Sigmoid colon (tissue), 4 donors: ENCODE data around the gene ABCF3.

Source experiments
- EP300 ChIP-seq, 4 donors: sonication (generic); formaldehyde crosslinking; IDR thresholded peaks; one replicate each; pipeline ENCODE4 v1.6.1; 2017; ENCODE audit warnings: antibody characterized with exemption in 4 of 4
- POLR2A ChIP-seq, 2 donors: fragments of 450-650 bp; IDR thresholded peaks; one replicate each; pipeline ENCODE4 v1.6.1; 2016; ENCODE audit warnings: antibody characterized with exemption in 2 of 2, mild to moderate bottlenecking in 2 of 2, moderate library complexity in 2 of 2
- POLR2AphosphoS5 ChIP-seq, 4 donors: sonication (generic); formaldehyde crosslinking; IDR thresholded peaks; one replicate each; pipeline ENCODE4 v1.6.1; 2017; ENCODE audit warnings: antibody characterized with exemption in 4 of 4
- TF ChIP-seq, protein P1 (sequence below), 4 experiments: fragments of 450-650 bp in 3 of 4; fragments of 200-600 bp in 1 of 4; IDR thresholded peaks; one replicate each; pipeline ENCODE4 v1.5.1; 2016 to 2019; ENCODE audit warnings: antibody characterized with exemption in 4 of 4, mild to moderate bottlenecking in 3 of 4, moderate library complexity in 2 of 4

DNA sequence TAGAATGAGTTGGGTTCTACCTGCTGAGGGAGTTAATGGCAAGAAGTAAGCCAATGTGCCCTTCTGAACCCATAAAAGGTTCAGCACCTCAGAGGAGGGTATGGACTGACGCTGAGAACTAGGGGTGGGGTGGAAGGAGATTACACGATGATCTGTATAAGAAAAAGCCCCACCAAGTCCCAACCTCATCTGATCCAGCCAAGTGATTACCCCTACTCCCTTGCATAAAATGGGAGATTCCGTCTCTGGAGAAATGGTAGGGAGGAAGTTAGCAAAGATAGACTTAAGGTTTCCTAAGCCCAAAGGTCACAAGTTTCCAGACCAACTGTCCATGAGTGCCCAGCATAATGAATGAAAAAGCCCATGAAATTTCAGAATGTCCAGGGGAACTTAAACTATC, 37.9 kb upstream of the ABCF3 start:
- TF ChIP-seq, protein P1, sequence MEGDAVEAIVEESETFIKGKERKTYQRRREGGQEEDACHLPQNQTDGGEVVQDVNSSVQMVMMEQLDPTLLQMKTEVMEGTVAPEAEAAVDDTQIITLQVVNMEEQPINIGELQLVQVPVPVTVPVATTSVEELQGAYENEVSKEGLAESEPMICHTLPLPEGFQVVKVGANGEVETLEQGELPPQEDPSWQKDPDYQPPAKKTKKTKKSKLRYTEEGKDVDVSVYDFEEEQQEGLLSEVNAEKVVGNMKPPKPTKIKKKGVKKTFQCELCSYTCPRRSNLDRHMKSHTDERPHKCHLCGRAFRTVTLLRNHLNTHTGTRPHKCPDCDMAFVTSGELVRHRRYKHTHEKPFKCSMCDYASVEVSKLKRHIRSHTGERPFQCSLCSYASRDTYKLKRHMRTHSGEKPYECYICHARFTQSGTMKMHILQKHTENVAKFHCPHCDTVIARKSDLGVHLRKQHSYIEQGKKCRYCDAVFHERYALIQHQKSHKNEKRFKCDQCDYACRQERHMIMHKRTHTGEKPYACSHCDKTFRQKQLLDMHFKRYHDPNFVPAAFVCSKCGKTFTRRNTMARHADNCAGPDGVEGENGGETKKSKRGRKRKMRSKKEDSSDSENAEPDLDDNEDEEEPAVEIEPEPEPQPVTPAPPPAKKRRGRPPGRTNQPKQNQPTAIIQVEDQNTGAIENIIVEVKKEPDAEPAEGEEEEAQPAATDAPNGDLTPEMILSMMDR (IDR thresholded peaks at IDR 0.05) = no peak
- TF ChIP-seq POLR2A (IDR thresholded peaks at IDR 0.05) (no peak), POLR2AphosphoS5 (IDR thresholded peaks at IDR 0.05) (no peak), EP300 (IDR thresholded peaks at IDR 0.05) (no peak)
